GM21529 (cell line): ENCODE results near the gene KRT14.
"Not testable (repeated sequence)": the region's sequence is repeated elsewhere in the genome, so short reads cannot be mapped to it uniquely, and the experiment has no call there.

Experiments used
- ATAC-seq: cut with Tn5 transposase; IDR thresholded peaks from one replicate; pipeline ENCODE4 v1.9.1; 2021; ENCODE audit not compliant: unreplicated experiment

Gene KRT14

GRCh38 chr17:41623184-41623861 is 36.6 kb upstream of the KRT14 start:
- ATAC-seq: not testable (repeated sequence)

GRCh38 chr17:41622340-41623183 is 35.9 kb upstream of the KRT14 start:
- ATAC-seq: not testable (repeated sequence)

DNA sequence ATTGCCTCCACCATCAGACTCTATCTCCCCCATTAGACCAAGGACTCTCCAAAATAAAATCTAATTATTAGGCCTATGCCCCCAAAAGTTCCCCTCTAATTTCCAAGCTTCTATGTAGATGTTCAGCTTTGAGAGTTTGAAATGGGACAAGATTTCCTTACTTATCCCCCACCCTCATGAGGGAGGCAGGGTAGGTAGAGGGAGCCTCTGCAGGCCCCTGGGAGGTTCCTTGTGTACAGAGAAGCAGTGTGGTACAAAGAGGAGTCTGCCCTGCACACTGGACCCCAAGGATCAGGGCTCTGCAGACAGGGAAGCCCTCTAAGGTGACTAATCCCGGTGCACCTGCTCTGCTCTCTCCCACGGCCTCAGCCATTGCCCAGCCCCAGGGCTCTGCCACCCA is 35.2 kb upstream of the KRT14 start:
- ATAC-seq: no peak

DNA sequence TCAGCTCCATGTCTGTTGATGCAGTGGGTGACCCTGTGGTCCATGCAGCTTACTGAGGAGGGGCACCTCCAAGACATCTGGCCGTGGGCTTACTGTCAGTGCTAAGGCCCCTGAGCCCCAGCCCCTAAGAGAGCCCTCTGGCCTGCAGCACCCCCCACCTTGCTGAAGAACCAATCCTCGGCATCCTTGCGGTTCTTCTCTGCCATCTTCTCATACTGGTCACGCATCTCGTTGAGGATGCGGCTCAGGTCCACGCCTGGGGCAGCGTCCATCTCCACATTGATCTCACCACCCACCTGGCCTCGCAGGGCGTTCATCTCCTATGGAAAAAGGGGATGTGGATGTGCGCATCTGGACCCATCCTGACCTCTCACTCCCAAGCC is 34.7 kb upstream of the KRT14 start:
- not testable (repeated sequence) for ATAC-seq

DNA sequence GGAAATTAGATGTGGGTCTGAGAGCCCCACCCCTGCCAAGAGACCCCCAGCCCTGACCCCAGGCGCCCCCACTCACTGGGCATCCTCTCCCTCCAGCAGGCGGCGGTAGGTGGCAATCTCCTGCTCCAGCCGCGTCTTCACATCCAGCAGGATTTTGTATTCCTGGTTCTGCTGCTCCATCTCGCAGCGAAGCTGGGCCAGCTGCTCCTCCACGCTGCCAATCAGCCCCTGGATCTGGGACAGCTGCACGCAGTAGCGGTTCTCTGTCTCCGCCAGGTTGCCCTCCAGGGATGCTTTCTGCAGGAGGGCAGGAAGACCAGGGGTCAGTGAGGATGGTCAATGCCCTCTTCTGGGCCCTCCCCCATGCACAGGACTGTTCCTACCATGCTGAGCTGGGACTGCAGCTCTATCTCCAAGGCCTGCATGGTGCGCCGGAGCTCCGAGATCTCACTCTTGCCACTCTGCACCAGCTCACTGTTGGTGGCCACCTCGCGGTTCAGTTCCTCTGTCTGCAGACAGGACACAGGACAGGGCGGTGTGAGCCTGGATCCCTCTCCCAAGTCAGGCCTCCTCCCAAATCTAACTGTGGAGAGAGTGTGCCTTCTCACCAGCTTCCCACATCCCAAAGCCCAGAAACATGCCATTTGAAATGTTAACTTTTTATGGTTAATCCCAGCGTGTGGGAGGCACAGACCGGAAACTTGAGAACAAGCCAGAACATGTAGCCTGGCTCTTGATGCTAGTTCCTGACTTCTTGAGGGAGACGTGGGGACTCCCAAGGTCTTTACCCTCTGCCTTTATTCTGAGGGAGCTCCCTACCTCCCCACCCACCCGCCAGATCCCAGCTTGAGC is 34.1 kb upstream of the KRT14 start:
- no peak for ATAC-seq

- not testable (repeated sequence) for ATAC-seq
Measured at GRCh38 chr17:41619927-41620582, 33.4 kb upstream of the KRT14 start.

GRCh38 chr17:41619036-41619926 is 32.6 kb upstream of the KRT14 start:
- no peak for ATAC-seq

GRCh38 chr17:41618341-41619035 is 31.8 kb upstream of the KRT14 start:
- no peak for ATAC-seq

DNA sequence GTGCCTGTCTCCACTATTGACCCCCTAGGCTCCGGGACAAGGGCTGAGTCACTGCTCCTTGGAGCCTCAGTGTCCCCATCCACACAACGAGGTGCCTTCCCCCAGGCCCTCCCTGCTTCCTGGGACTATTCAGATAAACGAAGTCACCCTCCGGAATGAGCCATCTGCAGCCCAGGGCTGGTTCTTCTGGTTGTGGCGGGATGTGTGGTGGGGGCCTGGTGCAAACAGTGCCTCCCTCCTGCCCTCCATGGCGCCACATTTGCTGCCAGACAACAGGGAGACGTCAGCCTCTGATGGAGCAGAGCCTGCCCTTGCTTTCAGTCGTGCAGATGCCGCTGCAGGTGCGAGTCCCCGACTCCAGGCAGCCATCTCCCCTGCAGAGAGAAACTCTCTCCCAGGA is 31.0 kb upstream of the KRT14 start:
- ATAC-seq: no peak

- no peak for ATAC-seq
Measured at GRCh38 chr17:41617136-41617535, 30.4 kb upstream of the KRT14 start.

GRCh38 chr17:41616486-41616885 is 29.8 kb upstream of the KRT14 start:
- ATAC-seq: not testable (repeated sequence)

GRCh38 chr17:41615454-41615853 is 28.8 kb upstream of the KRT14 start:
- no peak for ATAC-seq

DNA sequence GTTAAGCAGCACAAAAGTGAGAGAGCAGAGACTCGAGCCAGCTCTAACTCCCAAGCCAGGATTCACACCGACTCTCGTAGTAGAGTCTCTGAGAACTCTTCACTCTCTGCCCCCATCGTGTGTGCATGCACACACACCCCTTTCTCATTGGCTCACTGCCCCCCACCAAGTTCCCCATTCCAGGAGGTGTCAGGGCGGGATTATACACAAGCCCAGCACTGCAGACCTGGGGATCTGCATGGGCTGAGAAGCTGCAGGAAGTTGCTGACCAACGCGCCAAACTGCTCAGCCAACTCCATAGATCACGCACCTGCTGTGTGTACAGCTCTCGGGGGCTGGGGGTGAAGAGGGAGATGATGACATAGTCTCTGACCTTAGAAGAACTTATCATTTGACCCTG is 28.1 kb upstream of the KRT14 start:
- ATAC-seq: not testable (repeated sequence)

DNA sequence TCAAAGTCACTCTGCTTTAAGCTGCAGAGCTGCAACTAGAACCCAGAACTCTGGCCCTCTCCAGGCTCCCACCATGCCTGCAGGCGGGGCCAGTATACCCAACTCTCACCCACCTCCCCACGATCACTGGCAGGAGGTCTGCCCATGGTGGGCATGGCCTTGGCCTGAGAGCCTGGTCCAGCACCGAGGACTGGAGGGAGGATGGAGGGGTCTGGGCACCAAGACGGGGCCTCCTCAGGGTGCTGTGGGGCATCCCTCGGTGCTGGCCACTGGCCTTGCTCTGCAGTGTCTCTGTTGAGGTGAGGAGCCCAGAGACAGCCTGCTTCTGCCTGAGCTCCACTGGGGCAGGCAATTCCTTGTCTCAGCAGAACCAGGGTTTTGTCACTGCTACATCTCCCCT is 27.4 kb upstream of the KRT14 start:
- no peak for ATAC-seq

- ATAC-seq: no peak
Measured at GRCh38 chr17:41613277-41614082, 26.8 kb upstream of the KRT14 start.

DNA sequence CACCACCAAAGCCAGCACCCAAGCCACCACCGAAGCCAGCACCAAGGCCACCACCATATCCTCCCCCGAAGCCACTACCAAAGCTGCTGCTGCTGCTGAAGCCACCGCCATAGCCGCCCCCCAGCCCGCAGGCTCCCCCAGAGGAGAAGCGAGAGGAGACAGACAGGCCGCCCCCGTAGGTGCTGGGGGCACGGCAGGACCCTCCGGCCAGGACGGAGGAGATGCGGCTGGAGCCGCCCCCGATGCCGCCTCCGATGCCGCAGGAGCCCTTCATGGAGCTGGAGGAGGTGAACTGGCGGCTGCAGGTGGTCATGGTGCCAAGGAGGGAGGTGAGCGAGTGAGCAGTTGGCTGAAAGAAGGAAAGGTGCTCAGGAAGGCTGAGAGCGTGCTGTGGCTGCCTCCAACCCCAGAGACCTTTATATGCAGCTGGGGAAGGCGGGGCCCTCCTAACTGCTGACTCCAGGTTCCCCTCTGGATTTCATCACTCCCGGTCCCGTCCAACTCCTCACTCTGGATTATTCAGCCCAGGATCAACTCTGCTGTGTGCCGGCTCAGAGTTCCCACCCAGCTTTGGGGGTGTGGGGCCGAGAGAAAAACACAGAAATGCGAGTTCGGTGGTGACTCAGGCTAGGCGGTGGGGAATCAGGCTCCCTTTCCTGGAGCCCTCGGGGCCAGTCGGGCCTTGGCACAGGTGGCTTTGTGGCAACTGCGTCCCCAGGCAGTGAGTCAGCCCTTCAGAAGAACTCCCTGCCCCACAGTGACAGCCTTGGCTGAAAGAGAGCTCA is 25.9 kb upstream of the KRT14 start, which contains the start of gene KRT16:
Gene KRT16 (minus strand): TSS at position 392 of the 785 bp plus-strand sequence. CDS start 79 bp downstream, at position 313.
- ATAC-seq: not testable (repeated sequence)

- ATAC-seq: no peak
Measured at GRCh38 chr17:41610965-41611640, 24.4 kb upstream of the KRT14 start.
